IPS-18c (cell line): Measurements from ENCODE around the gene ZC3H6.
"Not testable (repeated sequence)": the region's sequence is repeated elsewhere in the genome, so short reads cannot be mapped to it uniquely, and the experiment has no call there.

Experiments
- H3K4me3 ChIP-seq: 2 replicates; pipeline ENCODE4 v1.7.0; 2013; ENCODE audit warnings: low read depth, mild to moderate bottlenecking, low read length, moderate library complexity; ENCODE audit not compliant: insufficient read depth
- H3K9me3 ChIP-seq: one replicate; pipeline ENCODE4 v1.6.1; 2013; ENCODE audit warnings: mild to moderate bottlenecking, low read length, moderate library complexity; ENCODE audit not compliant: control insufficient read depth, insufficient read depth

The ZC3H6 gene

GRCh38 chr2:112312821-112313220 is 37.4 kb downstream of the ZC3H6 start:
- H3K4me3 ChIP-seq: no peak overlapping the region
- H3K9me3 ChIP-seq: no peaks in the 10 kb centered on the region

- no peak overlapping the region for H3K4me3 ChIP-seq
- no peaks in the 10 kb centered on the region for H3K9me3 ChIP-seq
Measured at GRCh38 chr2:112314856-112315255, 39.5 kb downstream of the ZC3H6 start.

- Histone ChIP-seq H3K4me3 (no peak overlapping the region), H3K9me3 (no peaks in the 10 kb centered on the region)
Measured at GRCh38 chr2:112317303-112318158, 42.1 kb downstream of the ZC3H6 start.

GRCh38 chr2:112318515-112318914 is 43.1 kb downstream of the ZC3H6 start:
- no peak overlapping the region for H3K4me3 ChIP-seq
- H3K9me3 ChIP-seq: no peaks in the 10 kb centered on the region

- H3K9me3 ChIP-seq: no peaks in the 10 kb centered on the region
- no peak overlapping the region for H3K4me3 ChIP-seq
Measured at GRCh38 chr2:112321375-112322320, 46.3 kb downstream of the ZC3H6 start.

- no peak overlapping the region for H3K4me3 ChIP-seq
- H3K9me3 ChIP-seq: no peaks in the 10 kb centered on the region
Measured at GRCh38 chr2:112322919-112323318, 47.5 kb downstream of the ZC3H6 start.

GRCh38 chr2:112332123-112332696 is 56.8 kb downstream of the ZC3H6 start:
- no peaks in the 10 kb centered on the region for H3K9me3 ChIP-seq
- H3K4me3 ChIP-seq: no peak overlapping the region

- Histone ChIP-seq H3K9me3 (no peaks in the 10 kb centered on the region), H3K4me3 (no peak overlapping the region)
Measured at GRCh38 chr2:112335600-112335999, 60.2 kb downstream of the ZC3H6 start.

GRCh38 chr2:112339986-112340385 is 64.6 kb downstream of the ZC3H6 start:
- H3K4me3 ChIP-seq: no peak overlapping the region
- peaks cover 1% of the 10 kb centered on the region for H3K9me3 ChIP-seq

GRCh38 chr2:112340475-112341267 is 65.3 kb downstream of the ZC3H6 start:
- Histone ChIP-seq H3K4me3 (no peak overlapping the region), H3K9me3 (peaks cover 2% of the 10 kb centered on the region)

- H3K9me3 ChIP-seq: peaks cover 2% of the 10 kb centered on the region
Measured at GRCh38 chr2:112342067-112342550, 66.7 kb downstream of the ZC3H6 start.

GRCh38 chr2:112343827-112344585 is 68.6 kb downstream of the ZC3H6 start:
- peaks cover 2% of the 10 kb centered on the region for H3K9me3 ChIP-seq
- no peak overlapping the region for H3K4me3 ChIP-seq

More at GRCh38 chr2:112342067-112342550, 66.7 kb downstream of the ZC3H6 start:
- H3K4me3 ChIP-seq: no peak overlapping the region

- Histone ChIP-seq H3K4me3 (no peak overlapping the region), H3K9me3 (peaks cover 2% of the 10 kb centered on the region)
Measured at GRCh38 chr2:112345030-112346027, 69.9 kb downstream of the ZC3H6 start.

GRCh38 chr2:112352292-112352691 is 76.9 kb downstream of the ZC3H6 start:
- not testable (repeated sequence) for H3K4me3 ChIP-seq

More at GRCh38 chr2:112352292-112352691, 76.9 kb downstream of the ZC3H6 start:
- H3K9me3 ChIP-seq: not testable (repeated sequence)
